MM.1S (cell line): ENCODE measurements around the gene PHF21A.

Experiments
- DNase-seq: peaks from one replicate; pipeline ENCODE4 v3.0.0-alpha.2; 2015
- H2AFZ ChIP-seq: fragments of 300-600 bp; sonication (generic); 2 replicates; pipeline ENCODE4 v1.6.0; 2016; ENCODE audit warnings: antibody characterized with exemption, low read length
- H3F3A ChIP-seq: fragments of 300-600 bp; sonication (generic); 2 replicates; pipeline ENCODE4 v1.6.1; 2016; ENCODE audit warnings: mild to moderate bottlenecking, antibody characterized with exemption, low read length, moderate library complexity, mixed read lengths; ENCODE audit not compliant: insufficient read depth
- H3K27ac ChIP-seq: fragments of 300-600 bp; sonication (generic); 2 replicates; pipeline ENCODE4 v1.5.1; 2016; ENCODE audit warnings: mild to moderate bottlenecking, low read length
- H3K27me3 ChIP-seq: fragments of 300-600 bp; sonication (generic); replicated peaks from 2 replicates; pipeline ENCODE4 v1.6.0; 2016; ENCODE audit warnings: low read length; ENCODE audit not compliant: insufficient read depth
- H3K36me3 ChIP-seq: fragments of 300-600 bp; sonication (generic); replicated peaks from 2 replicates; pipeline ENCODE4 v1.6.1; 2016; ENCODE audit warnings: mild to moderate bottlenecking, low read length, mixed read lengths; ENCODE audit not compliant: insufficient read depth
- H3K4me1 ChIP-seq: fragments of 300-600 bp; sonication (generic); 2 replicates; pipeline ENCODE4 v1.6.1; 2016; ENCODE audit warnings: low read length, mixed read lengths
- H3K4me2 ChIP-seq: fragments of 300-600 bp; sonication (generic); 2 replicates; pipeline ENCODE4 v1.6.0; 2016; ENCODE audit warnings: low read depth, low read length
- H3K4me3 ChIP-seq: fragments of 300-600 bp; sonication (generic); 2 replicates; pipeline ENCODE4 v1.5.1; 2016; ENCODE audit warnings: low read length, mixed read lengths
- H3K79me2 ChIP-seq: fragments of 300-600 bp; sonication (generic); 2 replicates; pipeline ENCODE4 v1.6.1; 2016; ENCODE audit warnings: mixed run types, low read length, mixed read lengths
- H3K9ac ChIP-seq: fragments of 300-600 bp; sonication (generic); 2 replicates; pipeline ENCODE4 v1.6.1; 2016; ENCODE audit warnings: low read length, mixed read lengths
- H3K9me2 ChIP-seq: fragments of 300-600 bp; sonication (generic); replicated peaks from 2 replicates; pipeline ENCODE4 v1.6.1; 2016; ENCODE audit warnings: mild to moderate bottlenecking, low read length, mixed read lengths; ENCODE audit not compliant: insufficient read depth
- H3K9me3 ChIP-seq: fragments of 300-600 bp; sonication (generic); replicated peaks from 2 replicates; pipeline ENCODE4 v1.6.1; 2016; ENCODE audit warnings: mild to moderate bottlenecking, low read length, mixed read lengths; ENCODE audit not compliant: insufficient read depth
- H4K20me1 ChIP-seq: fragments of 300-600 bp; sonication (generic); 2 replicates; pipeline ENCODE4 v1.6.1; 2016; ENCODE audit warnings: mild to moderate bottlenecking, low read length, moderate library complexity, mixed read lengths; ENCODE audit not compliant: insufficient read depth
- CTCF ChIP-seq: fragments of 300-600 bp; sonication (generic); IDR thresholded peaks from 2 replicates; pipeline ENCODE4 v1.5.1; 2016; ENCODE audit warnings: antibody characterized with exemption, low read length, mixed read lengths
- EZH2 ChIP-seq: fragments of 300-600 bp; sonication (generic); optimal IDR thresholded peaks from 2 replicates; pipeline ENCODE3; 2017; ENCODE audit warnings: low read depth, mild to moderate bottlenecking, antibody characterized with exemption, low read length, mixed read lengths
- EZH2phosphoT487 ChIP-seq: fragments of 300-600 bp; sonication (generic); IDR thresholded peaks from 2 replicates; pipeline ENCODE4 v1.6.1; 2018; ENCODE audit warnings: antibody characterized with exemption, low read length

The PHF21A gene

GRCh38 chr11:45926536-45927331 lies 194.5 kb downstream of the PHF21A start:
- Histone ChIP-seq H3K27me3 (peaks cover 13% of the 10 kb centered on the region; the same call in 1 of the 2 replicates), H3K4me1 (peaks cover 15% of the 10 kb centered on the region; the same call in 1 of the 2 replicates), H3K27ac (no peak overlapping the region), H4K20me1 (no peaks in the 10 kb centered on the region), H3K9me2 (no peaks in the 10 kb centered on the region), H3K9me3 (no peaks in the 10 kb centered on the region), H3K79me2 (no peaks in the 10 kb centered on the region), H2AFZ (no peak overlapping the region), H3K4me2 (no peak overlapping the region), H3K36me3 (no peaks in the 10 kb centered on the region), H3K4me3 (no peak overlapping the region), H3F3A (peaks cover 12% of the 10 kb centered on the region), H3K9ac (no peak overlapping the region)
- DNase-seq = no peak
- no peak for TF ChIP-seq CTCF
- TF ChIP-seq EZH2 = no peak
- no peak for TF ChIP-seq EZH2phosphoT487

GRCh38 chr11:45926001-45926401 lies 195.3 kb downstream of the PHF21A start:
- peaks cover 12% of the 10 kb centered on the region for H3F3A ChIP-seq
- H3K27ac ChIP-seq = no peak overlapping the region
- no peaks in the 10 kb centered on the region for H3K9me2 ChIP-seq
- peaks cover 18% of the 10 kb centered on the region; the same call in 1 of the 2 replicates for H3K4me1 ChIP-seq
- H3K4me2 ChIP-seq = no peak overlapping the region
- TF ChIP-seq CTCF = no peak
- TF ChIP-seq EZH2phosphoT487 = no peak
- TF ChIP-seq EZH2 = no peak
- H3K9ac ChIP-seq = no peak overlapping the region
- no peaks in the 10 kb centered on the region for H3K9me3 ChIP-seq
- H3K27me3 ChIP-seq = peaks cover 13% of the 10 kb centered on the region; the same call in 1 of the 2 replicates
- H3K4me3 ChIP-seq = no peak overlapping the region
- H3K36me3 ChIP-seq = no peaks in the 10 kb centered on the region
- H2AFZ ChIP-seq = no peak overlapping the region
- DNase-seq = no peak
- H3K79me2 ChIP-seq = no peaks in the 10 kb centered on the region
- no peaks in the 10 kb centered on the region for H4K20me1 ChIP-seq

- no peak overlapping the region for H3K9ac ChIP-seq
- no peak overlapping the region for H3K27ac ChIP-seq
- no peaks in the 10 kb centered on the region for H3K9me2 ChIP-seq
- no peaks in the 10 kb centered on the region for H3K79me2 ChIP-seq
- peaks cover 17% of the 10 kb centered on the region; the same call in 1 of the 2 replicates for H3K4me1 ChIP-seq
- H3K36me3 ChIP-seq = no peaks in the 10 kb centered on the region
- H3K9me3 ChIP-seq = no peaks in the 10 kb centered on the region
- peaks cover 12% of the 10 kb centered on the region for H3F3A ChIP-seq
- no peak for TF ChIP-seq EZH2phosphoT487
- TF ChIP-seq CTCF = no peak
- TF ChIP-seq EZH2 = no peak
- H2AFZ ChIP-seq = no peak overlapping the region
- no peaks in the 10 kb centered on the region for H4K20me1 ChIP-seq
- H3K27me3 ChIP-seq = peaks cover 13% of the 10 kb centered on the region; the same call in 1 of the 2 replicates
- H3K4me3 ChIP-seq = no peak overlapping the region
- no peak for DNase-seq
- no peak overlapping the region for H3K4me2 ChIP-seq
Observed at GRCh38 chr11:45925550-45925949, 195.7 kb downstream of the PHF21A start.
